Mesenchymal stem cell (in vitro differentiated cells and primary cell): ENCODE measurements around the gene DCAF7.
A peak's percentile ranks its signal among the peaks of the same experiment; 100 is the strongest.

Experiments
- DNase-seq: peaks from one replicate; pipeline ENCODE4 v3.0.0-alpha.2; 2013
- H2AFZ ChIP-seq: one replicate; pipeline ENCODE4 v1.6.1; 2013; ENCODE audit warnings: low read depth, mild to moderate bottlenecking, control low read depth, inconsistent platforms, low read length, moderate library complexity
- H2AK5ac ChIP-seq: 2 replicates; pipeline ENCODE4 v1.6.1; 2013; ENCODE audit warnings: low read length, moderate library complexity, mild to moderate bottlenecking, inconsistent platforms; ENCODE audit not compliant: severe bottlenecking
- H2BK120ac ChIP-seq: one replicate; pipeline ENCODE4 v1.6.1; 2013; ENCODE audit warnings: low read depth, mild to moderate bottlenecking, inconsistent platforms, low read length, moderate library complexity
- H2BK12ac ChIP-seq, 2 experiments: one replicate each; pipeline ENCODE4 v1.6.1; 2013; ENCODE audit warnings: inconsistent platforms in 2 of 2, low read length in 2 of 2, mild to moderate bottlenecking in 2 of 2, moderate library complexity in 2 of 2, control low read depth in 1 of 2
- H2BK15ac ChIP-seq: one replicate; pipeline ENCODE4 v1.6.1; 2013; ENCODE audit warnings: mild to moderate bottlenecking, low read depth, inconsistent platforms; ENCODE audit not compliant: poor library complexity, severe bottlenecking
- H2BK5ac ChIP-seq: 2 replicates; pipeline ENCODE4 v1.6.1; 2013; ENCODE audit warnings: low read depth, mild to moderate bottlenecking, low read length, control low read depth, inconsistent platforms; ENCODE audit not compliant: poor library complexity, severe bottlenecking
- H3K14ac ChIP-seq, 2 experiments: one replicate each; pipeline ENCODE4 v1.6.1; 2013; ENCODE audit warnings: inconsistent platforms in 2 of 2, low read length in 2 of 2, control low read depth in 1 of 2, mild to moderate bottlenecking in 1 of 2, moderate library complexity in 1 of 2
- H3K18ac ChIP-seq, 2 experiments: one replicate each; pipeline ENCODE4 v1.6.1; 2013; ENCODE audit warnings: inconsistent platforms in 2 of 2, low read length in 2 of 2, control low read depth in 1 of 2, low read depth in 1 of 2, mild to moderate bottlenecking in 1 of 2
- H3K23ac ChIP-seq, 2 experiments: one replicate each; pipeline ENCODE4 v1.6.1; 2013; ENCODE audit warnings: inconsistent platforms in 2 of 2, low read length in 2 of 2, mild to moderate bottlenecking in 2 of 2, moderate library complexity in 2 of 2, control low read depth in 1 of 2
- H3K27ac ChIP-seq: 2 replicates; pipeline ENCODE4 v1.5.1; 2013; ENCODE audit warnings: mild to moderate bottlenecking, moderate library complexity, low read length, control low read depth, inconsistent platforms; ENCODE audit not compliant: poor library complexity, severe bottlenecking
- H3K27me3 ChIP-seq, 2 experiments: 2 replicates each; pipeline versions ENCODE4 v1.6.1 to v1.7.0; 2013; ENCODE audit warnings: low read length in 2 of 2, mild to moderate bottlenecking in 2 of 2, moderate library complexity in 2 of 2, control low read depth in 1 of 2, inconsistent platforms in 1 of 2; ENCODE audit not compliant: control insufficient read depth in 1 of 2, insufficient read depth in 1 of 2
- H3K36me3 ChIP-seq, 2 experiments: 2 replicates each; pipeline versions ENCODE4 v1.6.1 to v1.7.0; 2013; ENCODE audit warnings: low read length in 2 of 2, control low read depth in 1 of 2, inconsistent platforms in 1 of 2, low read depth in 1 of 2, mild to moderate bottlenecking in 1 of 2; ENCODE audit not compliant: insufficient read depth in 2 of 2, control insufficient read depth in 1 of 2
- H3K4ac ChIP-seq, 2 experiments: one replicate each; pipeline ENCODE4 v1.6.1; 2013; ENCODE audit warnings: inconsistent platforms in 2 of 2, low read length in 2 of 2, mild to moderate bottlenecking in 2 of 2, moderate library complexity in 2 of 2, control low read depth in 1 of 2, low read depth in 1 of 2
- H3K4me1 ChIP-seq: 2 replicates; pipeline ENCODE4 v1.6.1; 2013; ENCODE audit warnings: low read depth, low read length, control low read depth; ENCODE audit not compliant: control insufficient read depth, insufficient read depth
- H3K4me2 ChIP-seq: 2 replicates; pipeline ENCODE4 v1.6.1; 2013; ENCODE audit warnings: low read length, mild to moderate bottlenecking, inconsistent platforms; ENCODE audit not compliant: poor library complexity, severe bottlenecking
- H3K4me3 ChIP-seq, 2 experiments: 2 replicates each; pipeline versions ENCODE4 v1.5.1 to v1.7.0; 2013; ENCODE audit warnings: low read length in 2 of 2, mild to moderate bottlenecking in 2 of 2, control low read depth in 1 of 2, low read depth in 1 of 2; ENCODE audit not compliant: insufficient read depth in 1 of 2
- H3K79me1 ChIP-seq: replicated peaks from 2 replicates; pipeline ENCODE4 v1.6.1; 2013; ENCODE audit warnings: mild to moderate bottlenecking, control low read depth, low read length, inconsistent platforms; ENCODE audit not compliant: poor library complexity, severe bottlenecking
- H3K9ac ChIP-seq: 2 replicates; pipeline ENCODE4 v1.7.0; 2013; ENCODE audit warnings: mild to moderate bottlenecking, low read length, moderate library complexity
- H3K9me3 ChIP-seq: 2 replicates; pipeline ENCODE4 v1.7.0; 2013; ENCODE audit warnings: mild to moderate bottlenecking, low read length; ENCODE audit not compliant: control insufficient read depth
- H4K8ac ChIP-seq: one replicate; pipeline ENCODE4 v1.6.1; 2013; ENCODE audit warnings: inconsistent platforms, mild to moderate bottlenecking, low read length, moderate library complexity
- H4K91ac ChIP-seq: one replicate; pipeline ENCODE4 v1.6.1; 2013; ENCODE audit warnings: mild to moderate bottlenecking, low read length, inconsistent platforms
- WGBS: methylation state at CpG from one replicate; pipeline ENCODE4 v1.1.7; 2013; ENCODE audit warnings: mixed read lengths; 5-methylcytosine and 5-hydroxymethylcytosine counted together

Gene DCAF7

GRCh38 chr17:63549289-63549945 is 860 bp upstream of the DCAF7 start:
- no peak overlapping the region for H2BK12ac ChIP-seq

DNA sequence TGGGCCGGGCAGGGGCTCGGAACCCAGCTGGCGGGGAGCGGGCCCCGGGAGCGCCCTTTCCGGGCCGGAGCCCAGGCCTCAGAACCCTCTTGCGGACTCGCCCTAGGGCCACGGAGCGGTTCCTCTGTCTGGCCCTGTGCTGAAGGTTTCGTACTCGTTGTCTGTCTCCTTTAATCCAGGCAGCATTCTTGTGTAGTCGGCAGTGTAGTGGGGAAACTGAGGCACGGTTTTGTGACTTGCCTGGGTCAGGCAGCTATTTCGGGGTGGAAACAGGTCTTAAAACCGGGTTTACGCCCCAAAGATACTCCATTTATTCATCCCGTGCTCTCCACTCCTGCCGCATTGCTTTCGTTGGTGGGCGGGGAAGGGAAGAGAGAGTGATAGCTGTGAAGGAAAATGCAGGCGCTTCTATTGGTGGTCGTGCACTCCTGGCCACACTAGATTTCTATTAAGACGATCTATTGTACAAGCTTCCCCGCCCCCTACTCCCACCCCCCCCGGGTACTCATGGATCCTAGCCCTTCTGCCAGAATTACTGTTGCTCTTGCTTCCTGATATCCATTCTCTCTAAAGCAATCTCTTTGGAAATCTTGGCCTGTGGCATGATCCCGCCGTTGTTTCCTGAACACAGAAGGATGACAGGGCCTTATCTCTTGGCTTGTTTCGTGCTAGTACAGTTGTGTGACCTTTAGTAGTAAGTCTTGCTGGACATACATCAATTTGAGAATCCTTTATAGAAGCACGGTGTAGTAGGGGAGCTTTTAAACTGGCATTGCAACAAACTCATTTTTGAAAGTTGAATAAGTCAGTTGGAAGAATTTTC is 751 bp downstream of the DCAF7 start:
- peak; percentile 76 for DNase-seq
- Histone ChIP-seq H3K4me1 (peaks cover 5% of the 10 kb centered on the region), H2AFZ (no peak overlapping the region), H3K4me3 (peak overlapping the region; percentile 85 to 100), H4K91ac (peak overlapping the region; percentile 70), H2BK120ac (peak overlapping the region; percentile 50), H2BK15ac (no peak overlapping the region), H3K9me3 (no peaks in the 10 kb centered on the region), H3K27ac (peak overlapping the region; percentile 71), H4K8ac (peak overlapping the region; percentile 86), H3K9ac (peak overlapping the region; percentile 97), H3K36me3 (no peaks in the 10 kb centered on the region), H3K18ac (peak overlapping the region; percentile 79 to 91), H2BK12ac (no peak overlapping the region), H3K23ac (peak overlapping the region; percentile 87 to 90), H3K27me3 (no peaks in the 10 kb centered on the region), H3K14ac (peak overlapping the region; percentile 22 to 89), H2AK5ac (no peak overlapping the region), H3K79me1 (no peaks in the 10 kb centered on the region), H2BK5ac (no peak overlapping the region), H3K4me2 (peak overlapping the region; percentile 49), H3K4ac (peak overlapping the region; percentile 62 to 90)
- WGBS, result 2% methylated on average over 24 of the region's 32 CpGs

More at GRCh38 chr17:63549289-63549945, 860 bp upstream of the DCAF7 start:
- H2AK5ac ChIP-seq, result no peak overlapping the region
- WGBS, result 17% methylated on average over 16 of the region's 18 CpGs
- H3K23ac ChIP-seq, result peak overlapping the region in 1 of 2 experiments; percentile 46
- peak overlapping the region; percentile 88 for H4K91ac ChIP-seq
- peak overlapping the region in 1 of 2 experiments; percentile 50 for H3K14ac ChIP-seq
- peak overlapping the region; percentile 83 to 85 for H3K4ac ChIP-seq
- DNase-seq, result no peak
- peaks cover 5% of the 10 kb centered on the region for H3K4me1 ChIP-seq
- H3K9ac ChIP-seq, result peak overlapping the region; percentile 97
- H3K4me3 ChIP-seq, result peak overlapping the region; percentile 61 to 86
- H3K27me3 ChIP-seq, result no peaks in the 10 kb centered on the region
- peak overlapping the region; percentile 9 for H2BK5ac ChIP-seq
- H3K18ac ChIP-seq, result peak overlapping the region; percentile 89 to 93
- H2AFZ ChIP-seq, result peak overlapping the region; percentile 59
- H3K4me2 ChIP-seq, result peak overlapping the region; percentile 88
- H2BK15ac ChIP-seq, result peak overlapping the region; percentile 70
- no peaks in the 10 kb centered on the region for H3K36me3 ChIP-seq
- no peak overlapping the region for H2BK120ac ChIP-seq
- peak overlapping the region; percentile 97 for H4K8ac ChIP-seq
- H3K9me3 ChIP-seq, result no peaks in the 10 kb centered on the region
- no peaks in the 10 kb centered on the region for H3K79me1 ChIP-seq
- peak overlapping the region; percentile 36 for H3K27ac ChIP-seq

- peaks cover 2% of the 10 kb centered on the region for H3K79me1 ChIP-seq
- no peak overlapping the region for H4K8ac ChIP-seq
- H3K27me3 ChIP-seq, result no peaks in the 10 kb centered on the region
- H4K91ac ChIP-seq, result no peak overlapping the region
- H3K27ac ChIP-seq, result no peak overlapping the region
- no peak overlapping the region for H2AK5ac ChIP-seq
- H2AFZ ChIP-seq, result no peak overlapping the region
- no peak overlapping the region for H3K4ac ChIP-seq
- no peaks in the 10 kb centered on the region for H3K9me3 ChIP-seq
- no peak overlapping the region for H2BK5ac ChIP-seq
- peak overlapping the region; percentile 97 for H3K9ac ChIP-seq
- peak overlapping the region; percentile 49 for H3K4me2 ChIP-seq
- peak; percentile 50 for DNase-seq
- WGBS, result 38% methylated on average over 3 of the region's 6 CpGs
- no peak overlapping the region for H2BK15ac ChIP-seq
- peak overlapping the region in 1 of 2 experiments; percentile 100 for H3K4me3 ChIP-seq
- H2BK12ac ChIP-seq, result no peak overlapping the region
- H3K14ac ChIP-seq, result no peak overlapping the region
- no peaks in the 10 kb centered on the region for H3K36me3 ChIP-seq
- H3K23ac ChIP-seq, result no peak overlapping the region
- no peak overlapping the region for H2BK120ac ChIP-seq
- H3K4me1 ChIP-seq, result peaks cover 5% of the 10 kb centered on the region
- no peak overlapping the region for H3K18ac ChIP-seq
Measured at GRCh38 chr17:63552211-63552610, 1.9 kb downstream of the DCAF7 start.

- Histone ChIP-seq H2AK5ac (no peak overlapping the region), H3K4ac (no peak overlapping the region), H3K79me1 (peaks cover 5% of the 10 kb centered on the region), H3K4me2 (no peak overlapping the region), H3K36me3 (no peaks in the 10 kb centered on the region), H3K27ac (no peak overlapping the region), H4K8ac (no peak overlapping the region), H2AFZ (no peak overlapping the region), H4K91ac (no peak overlapping the region), H3K4me3 (no peak overlapping the region), H3K18ac (no peak overlapping the region), H3K9me3 (no peaks in the 10 kb centered on the region), H3K27me3 (no peaks in the 10 kb centered on the region), H2BK12ac (no peak overlapping the region), H3K14ac (no peak overlapping the region), H3K9ac (no peak overlapping the region), H2BK15ac (no peak overlapping the region), H2BK120ac (no peak overlapping the region), H3K4me1 (peaks cover 4% of the 10 kb centered on the region), H2BK5ac (no peak overlapping the region), H3K23ac (no peak overlapping the region)
- WGBS, result over 99% methylated on average over 6 of the region's 7 CpGs
- DNase-seq, result no peak
Measured at GRCh38 chr17:63555500-63556156, 5.4 kb downstream of the DCAF7 start.
